HG03571 (cell line): ENCODE results near the gene KIAA0319L.
A peak's percentile ranks its signal among the peaks of the same experiment; 100 is the strongest.

ENCODE experiments used
- ATAC-seq: cut with Tn5 transposase; IDR thresholded peaks from one replicate; pipeline ENCODE4 v1.9.1; 2021; ENCODE audit not compliant: unreplicated experiment

Gene KIAA0319L

DNA sequence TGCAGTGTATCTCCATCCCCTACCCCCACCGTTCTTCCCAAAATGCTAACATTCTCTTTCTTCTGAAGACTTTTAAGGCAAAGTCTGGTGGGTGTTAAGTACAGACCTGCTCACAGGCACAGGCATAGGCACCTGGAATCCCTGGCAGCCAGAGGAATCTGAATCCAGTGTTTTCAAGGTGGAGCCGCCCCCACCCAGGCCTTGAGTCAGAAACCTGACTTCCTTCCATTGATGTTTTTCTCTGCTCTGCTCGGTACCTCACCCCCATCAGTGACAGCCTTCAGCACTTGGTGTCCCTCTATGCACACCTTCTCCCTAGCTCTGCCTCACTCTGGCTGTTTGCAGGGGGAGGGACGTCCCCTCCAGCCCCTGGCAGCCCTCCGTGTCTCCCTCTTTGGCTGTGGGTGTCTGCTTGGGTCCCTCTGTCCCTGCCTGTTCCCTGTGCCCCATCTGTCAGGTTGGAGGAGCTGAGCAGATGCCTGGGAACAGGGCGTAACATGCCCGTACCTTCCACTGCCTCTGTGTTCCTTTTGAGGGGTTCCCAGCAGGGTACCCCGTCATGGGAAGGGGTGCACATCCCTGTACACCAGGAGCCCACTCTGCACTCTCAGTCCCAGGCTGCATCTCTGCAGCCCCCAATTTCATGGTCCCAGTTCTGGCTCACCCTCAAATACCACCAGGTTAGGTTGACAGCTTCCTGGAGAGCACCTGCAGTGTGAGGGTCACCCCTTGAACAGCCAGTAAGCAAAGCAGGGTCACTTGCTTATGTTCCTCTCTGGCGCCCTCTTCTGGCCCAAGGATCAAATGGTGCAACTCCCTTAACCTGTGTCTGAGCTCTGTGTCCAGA, 7.1 kb upstream of the KIAA0319L start:
- no peak for ATAC-seq

DNA sequence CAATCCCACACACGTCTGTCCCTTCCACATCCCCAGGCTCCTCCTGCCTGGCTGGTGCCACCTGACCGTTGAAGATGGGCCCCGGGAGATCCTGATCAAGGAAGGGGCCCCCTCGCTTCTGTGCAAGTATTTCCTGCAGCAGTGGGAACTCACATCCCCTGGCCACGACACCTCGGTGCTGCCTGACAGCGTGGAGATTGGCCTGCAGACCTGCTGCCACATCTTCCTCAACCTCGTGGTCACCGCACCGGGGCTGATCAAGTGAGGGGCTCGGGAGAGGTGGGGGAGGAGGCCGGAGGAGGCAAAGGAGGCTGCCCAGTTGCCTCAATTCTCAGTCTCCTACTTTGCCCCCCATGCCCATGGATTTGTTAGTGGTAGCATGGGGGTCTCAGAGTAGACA, 6.0 kb upstream of the KIAA0319L start:
- ATAC-seq: no peak

DNA sequence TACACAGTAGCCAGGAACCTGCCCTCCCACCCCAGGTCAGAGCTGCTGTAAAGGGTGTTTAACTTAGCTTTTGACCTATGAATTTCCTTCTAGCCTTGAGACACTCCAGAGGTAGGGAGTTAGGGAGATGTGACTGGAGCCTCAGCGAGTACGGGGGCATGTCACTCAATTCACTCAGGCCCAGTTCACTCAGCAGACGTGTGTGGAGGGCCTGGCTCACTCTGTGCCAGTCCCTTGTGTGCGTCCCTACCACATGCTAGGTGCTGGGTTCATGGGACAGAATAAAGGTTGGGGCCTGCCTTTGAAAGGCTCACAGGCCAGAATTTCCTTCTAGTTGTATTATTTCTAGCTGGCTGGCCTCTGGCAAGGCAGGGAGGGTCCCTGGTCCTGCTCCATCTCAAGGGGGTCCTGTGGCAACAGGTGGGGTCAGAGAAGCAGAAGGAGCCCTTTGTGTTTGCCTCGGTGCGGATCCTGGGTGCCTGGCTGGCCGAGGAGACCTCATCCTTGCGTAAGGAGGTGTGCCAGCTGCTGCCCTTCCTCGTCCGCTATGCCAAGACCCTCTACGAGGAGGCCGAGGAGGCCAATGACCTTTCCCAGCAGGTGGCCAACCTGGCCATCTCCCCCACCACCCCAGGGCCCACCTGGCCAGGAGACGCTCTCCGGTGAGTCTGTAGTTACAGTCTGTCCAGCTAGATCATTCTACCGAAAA, 4.9 kb upstream of the KIAA0319L start:
- no peak for ATAC-seq

DNA sequence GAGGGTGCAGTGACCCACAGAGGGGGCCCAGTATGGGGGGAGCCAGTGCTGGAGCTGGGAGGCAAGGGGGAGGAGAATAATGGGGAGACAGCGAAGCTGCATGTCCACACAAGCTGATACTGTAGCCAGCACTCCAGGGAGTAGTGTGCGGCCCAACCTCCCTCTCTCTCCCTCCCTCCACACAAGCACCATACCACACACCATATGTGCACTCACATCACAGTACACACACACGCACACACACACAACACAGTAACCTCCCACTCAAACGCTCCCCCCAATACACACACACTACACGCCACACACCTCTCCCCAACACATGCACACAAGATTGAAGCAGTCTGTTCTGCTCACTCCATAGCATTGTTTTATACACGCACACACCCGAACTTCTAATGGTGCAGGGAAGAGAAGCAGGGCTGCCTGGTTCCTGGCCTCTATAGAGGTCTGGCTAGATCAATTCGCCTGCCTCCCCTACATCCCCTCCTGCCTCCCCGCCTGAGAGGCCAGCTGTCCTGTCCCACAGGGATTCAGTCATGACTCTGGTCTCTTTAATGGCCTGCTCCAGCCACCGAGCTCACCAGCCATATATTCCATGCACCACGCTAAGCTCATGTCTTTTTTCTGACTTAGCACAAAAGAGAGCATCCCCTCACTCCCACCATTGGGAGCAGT, 4.2 kb upstream of the KIAA0319L start:
- no peak for ATAC-seq

DNA sequence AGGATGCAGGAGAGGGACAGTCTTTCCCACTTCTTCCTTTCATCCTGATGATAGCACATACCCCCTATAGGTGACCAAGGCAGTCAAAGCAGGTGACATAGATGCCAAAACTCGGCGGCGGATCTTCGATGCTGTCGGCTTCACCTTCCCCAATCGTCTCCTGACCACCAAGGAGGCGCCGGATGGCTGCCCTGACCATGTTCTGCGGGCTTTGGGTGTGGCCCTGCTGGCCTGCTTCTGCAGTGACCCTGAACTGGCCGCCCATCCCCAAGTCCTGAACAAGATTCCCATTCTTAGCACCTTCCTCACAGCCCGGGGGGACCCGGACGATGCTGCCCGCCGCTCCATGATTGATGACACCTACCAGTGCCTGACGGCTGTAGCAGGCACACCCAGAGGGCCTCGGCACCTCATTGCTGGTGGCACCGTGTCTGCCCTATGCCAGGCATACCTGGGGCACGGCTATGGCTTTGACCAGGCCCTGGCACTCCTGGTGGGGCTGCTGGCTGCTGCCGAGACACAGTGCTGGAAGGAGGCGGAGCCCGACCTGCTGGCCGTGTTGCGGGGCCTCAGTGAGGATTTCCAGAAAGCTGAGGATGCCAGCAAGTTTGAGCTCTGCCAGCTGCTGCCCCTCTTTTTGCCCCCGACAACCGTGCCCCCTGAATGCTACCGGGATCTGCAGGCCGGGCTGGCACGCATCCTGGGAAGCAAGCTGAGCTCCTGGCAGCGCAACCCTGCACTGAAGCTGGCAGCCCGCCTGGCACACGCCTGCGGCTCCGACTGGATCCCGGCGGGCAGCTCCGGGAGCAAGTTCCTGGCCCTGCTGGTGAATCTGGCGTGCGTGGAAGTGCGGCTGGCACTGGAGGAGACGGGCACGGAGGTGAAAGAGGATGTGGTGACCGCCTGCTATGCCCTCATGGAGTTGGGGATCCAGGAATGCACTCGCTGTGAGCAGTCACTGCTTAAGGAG, 3.3 kb upstream of the KIAA0319L start:
- ATAC-seq: no peak

DNA sequence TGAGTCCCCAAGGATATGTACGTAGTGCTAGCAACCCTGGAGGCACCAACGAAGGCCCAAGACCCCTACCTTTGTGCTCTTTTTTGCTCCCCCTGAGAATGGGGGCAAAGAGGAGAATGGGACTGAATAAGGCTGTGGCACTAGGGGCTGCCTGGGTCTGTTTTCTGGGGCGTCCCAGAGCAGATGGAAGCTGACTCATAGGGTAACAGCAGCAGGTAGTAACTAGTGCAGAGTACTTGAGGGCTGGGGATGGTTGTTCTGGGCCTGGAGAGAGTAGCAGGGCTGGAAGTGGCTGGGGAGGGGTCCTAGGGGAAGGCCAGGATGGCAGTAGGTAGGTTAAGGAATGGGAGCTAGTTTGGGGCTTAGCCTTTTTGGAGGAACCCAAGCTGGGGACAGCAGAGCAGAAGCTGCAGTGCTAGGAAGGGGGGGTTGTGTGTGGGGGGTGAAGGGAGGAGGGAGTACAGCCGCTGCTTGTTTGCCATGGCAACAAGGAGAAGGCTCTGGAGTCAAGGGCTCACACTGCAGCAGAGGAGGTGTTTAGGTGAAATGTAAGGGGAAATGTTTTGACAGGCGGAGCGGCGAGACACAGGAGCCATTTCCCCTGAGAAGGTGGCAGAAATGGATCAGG, 2.2 kb upstream of the KIAA0319L start:
- no peak for ATAC-seq

DNA sequence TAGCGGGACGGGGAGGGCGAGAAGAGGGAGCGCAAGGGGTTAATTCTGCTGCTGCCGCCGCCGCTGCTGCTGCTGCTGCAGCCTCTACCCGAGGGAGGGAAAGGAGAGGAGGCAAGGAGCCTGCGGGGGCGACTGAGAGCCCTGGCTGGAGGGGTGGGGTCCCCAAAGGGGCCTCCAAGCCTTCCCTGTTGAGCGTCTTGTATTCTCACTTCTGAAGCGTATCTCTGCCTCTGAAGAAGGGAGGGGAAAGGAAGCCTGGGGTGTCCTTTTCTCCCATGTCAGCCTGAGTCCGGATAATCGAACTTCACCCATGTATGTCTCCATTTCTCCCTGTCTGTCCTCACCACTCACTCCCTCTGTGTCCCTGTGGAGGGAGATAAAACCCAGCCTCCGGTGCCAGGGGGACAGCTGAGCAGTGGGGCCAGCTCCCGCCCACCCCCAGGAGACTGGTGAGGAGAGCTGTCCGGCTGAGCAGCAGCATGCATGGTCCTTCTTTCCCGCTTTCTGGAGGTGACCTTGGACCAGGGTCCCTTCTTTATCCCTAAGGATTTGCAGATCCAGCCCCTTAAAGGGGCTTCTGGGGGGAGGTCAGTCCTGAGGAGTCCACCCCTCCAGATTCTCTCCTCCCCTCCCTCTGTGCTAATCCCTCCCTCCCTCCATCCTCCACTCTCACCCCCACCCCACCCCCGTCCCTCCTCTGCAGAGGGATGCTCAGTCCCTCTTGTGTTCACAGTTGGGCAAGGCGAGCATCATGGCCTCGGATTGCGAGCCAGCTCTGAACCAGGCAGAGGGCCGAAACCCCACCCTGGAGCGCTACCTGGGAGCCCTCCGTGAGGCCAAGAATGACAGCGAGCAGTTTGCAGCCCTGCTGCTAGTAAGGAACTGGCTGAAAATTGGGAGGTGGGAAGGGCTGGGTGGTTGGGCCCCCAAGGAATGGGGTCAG, 1.4 kb upstream of the KIAA0319L start:
- ATAC-seq: no peak

DNA sequence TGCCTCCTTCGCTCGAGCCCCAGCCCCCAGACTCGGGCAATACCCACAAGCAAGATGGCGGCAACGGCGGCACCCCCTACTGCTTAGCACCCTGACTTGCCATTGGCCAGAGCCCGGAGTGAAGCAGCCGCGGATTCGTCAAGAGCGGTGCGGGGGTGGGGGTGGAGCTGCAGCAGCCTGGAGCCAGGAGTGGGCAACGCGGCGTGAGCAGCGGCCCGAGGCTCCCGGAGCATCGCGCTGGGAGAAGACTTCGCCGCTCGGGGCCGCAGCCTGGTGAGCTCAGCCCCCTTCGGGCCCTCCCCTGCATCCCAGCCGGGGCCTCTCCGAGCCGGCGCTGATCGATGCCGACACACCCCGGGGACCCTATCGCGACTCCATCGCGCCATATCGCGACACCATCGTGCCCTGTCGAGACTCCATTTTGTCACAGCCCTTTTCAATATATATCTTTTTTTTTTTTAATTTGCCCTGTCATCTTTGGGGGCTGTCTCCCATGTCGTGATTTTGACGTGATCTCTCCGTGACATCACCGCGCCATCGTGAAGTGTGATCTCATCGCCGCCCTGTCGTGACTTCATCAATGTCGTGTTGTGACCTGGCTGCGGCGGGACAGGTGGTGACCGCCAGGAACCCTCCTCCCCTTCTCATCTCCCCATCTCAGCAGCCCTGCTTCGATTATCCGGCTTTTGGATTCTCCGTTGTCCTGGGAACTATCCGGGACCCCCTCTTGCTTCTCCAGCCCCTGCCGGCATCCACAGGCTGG, 589 bp upstream of the KIAA0319L start, which contains the start of gene NCDN:
NCDN (plus strand) TSS at position 189 of the 763 bp plus-strand sequence; CDS start at position 581, 392 bp downstream.
- ATAC-seq: peak; percentile 70

DNA sequence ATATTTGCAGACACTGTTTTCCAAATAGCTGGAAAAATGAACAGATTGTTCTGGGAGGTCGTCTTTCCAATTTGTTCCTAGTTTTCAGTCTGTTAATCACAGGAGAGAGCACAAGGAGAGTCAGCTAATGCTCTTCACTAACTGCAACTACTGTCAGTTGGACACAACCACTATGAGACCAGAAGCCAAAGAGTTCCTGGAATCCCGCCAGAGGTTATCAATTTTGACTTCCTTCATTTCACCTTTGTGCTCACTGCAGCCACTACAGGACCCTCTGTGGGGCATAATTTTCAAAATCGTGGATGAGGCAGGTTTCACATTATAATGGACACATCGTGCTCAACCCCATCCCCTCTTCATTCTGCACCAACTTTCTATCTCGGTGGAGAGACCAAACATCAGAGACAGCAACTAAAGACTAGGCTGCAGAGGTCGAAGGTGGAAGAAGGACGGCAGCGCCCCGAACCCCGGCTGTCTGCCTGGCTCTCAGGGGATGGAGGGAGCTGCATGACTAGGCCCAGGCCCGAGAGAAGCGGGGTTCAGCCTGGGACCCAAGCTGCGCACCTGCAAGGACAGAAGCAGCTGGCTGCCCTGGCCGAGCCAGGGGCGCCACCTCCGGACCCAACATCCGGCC, 602 bp downstream of the KIAA0319L start:
- peak; percentile 1 for ATAC-seq

DNA sequence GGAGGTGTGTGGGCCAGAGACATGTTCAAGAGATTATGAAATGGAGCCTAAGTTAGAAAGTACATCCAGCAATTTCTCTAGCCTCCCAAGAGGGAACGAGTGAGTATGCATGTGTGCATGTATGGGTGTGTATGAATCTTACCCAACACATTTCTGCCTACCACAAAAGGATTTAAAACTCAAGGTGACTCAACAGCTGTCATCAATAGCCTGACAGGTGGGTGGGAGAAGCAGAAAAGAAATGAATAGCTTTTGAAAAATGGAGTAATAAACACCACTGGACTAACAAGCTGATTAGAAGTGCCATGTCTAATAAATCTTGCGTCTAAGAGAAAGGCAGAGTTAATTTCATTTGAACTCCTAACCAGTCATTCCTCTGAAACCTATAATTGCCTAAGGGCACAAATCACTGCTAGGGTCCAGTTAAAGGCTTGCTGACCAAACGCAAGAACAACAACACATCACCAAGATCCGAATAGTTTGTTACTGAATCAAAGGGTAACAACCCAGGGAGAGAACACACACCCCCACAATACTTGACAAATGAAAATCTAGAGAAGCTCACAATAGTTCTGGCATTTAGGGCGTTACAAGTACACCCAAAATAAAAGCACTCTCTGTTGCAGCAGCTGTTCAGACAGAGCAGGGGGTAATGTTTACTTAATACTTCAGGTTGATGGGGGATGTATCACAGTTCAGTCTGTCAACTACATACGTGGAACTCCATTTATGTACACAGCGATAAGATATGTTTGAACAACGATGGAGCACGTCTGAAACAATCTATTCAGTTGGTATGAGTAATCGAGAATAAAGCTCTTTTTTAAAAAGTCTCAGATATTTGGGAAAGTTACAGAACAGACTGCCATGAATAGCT, 1.4 kb downstream of the KIAA0319L start:
- no peak for ATAC-seq

DNA sequence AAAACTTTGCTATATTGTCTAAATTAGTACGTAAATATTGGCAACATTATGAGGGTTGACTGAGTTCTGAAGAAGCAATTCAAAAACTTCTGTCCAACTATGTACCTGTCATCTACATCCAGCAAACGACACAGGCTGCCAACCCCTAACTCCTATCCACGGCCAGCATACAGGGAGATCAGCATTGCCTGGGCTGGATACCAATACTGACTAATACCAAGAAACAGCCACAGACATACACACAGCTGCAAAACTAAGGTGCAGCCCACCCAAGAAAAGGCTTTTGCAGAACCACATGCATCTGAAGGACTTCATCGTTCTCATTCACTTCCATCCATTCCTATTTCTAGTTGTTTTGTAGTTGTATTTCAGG, 2.0 kb downstream of the KIAA0319L start:
- no peak for ATAC-seq

DNA sequence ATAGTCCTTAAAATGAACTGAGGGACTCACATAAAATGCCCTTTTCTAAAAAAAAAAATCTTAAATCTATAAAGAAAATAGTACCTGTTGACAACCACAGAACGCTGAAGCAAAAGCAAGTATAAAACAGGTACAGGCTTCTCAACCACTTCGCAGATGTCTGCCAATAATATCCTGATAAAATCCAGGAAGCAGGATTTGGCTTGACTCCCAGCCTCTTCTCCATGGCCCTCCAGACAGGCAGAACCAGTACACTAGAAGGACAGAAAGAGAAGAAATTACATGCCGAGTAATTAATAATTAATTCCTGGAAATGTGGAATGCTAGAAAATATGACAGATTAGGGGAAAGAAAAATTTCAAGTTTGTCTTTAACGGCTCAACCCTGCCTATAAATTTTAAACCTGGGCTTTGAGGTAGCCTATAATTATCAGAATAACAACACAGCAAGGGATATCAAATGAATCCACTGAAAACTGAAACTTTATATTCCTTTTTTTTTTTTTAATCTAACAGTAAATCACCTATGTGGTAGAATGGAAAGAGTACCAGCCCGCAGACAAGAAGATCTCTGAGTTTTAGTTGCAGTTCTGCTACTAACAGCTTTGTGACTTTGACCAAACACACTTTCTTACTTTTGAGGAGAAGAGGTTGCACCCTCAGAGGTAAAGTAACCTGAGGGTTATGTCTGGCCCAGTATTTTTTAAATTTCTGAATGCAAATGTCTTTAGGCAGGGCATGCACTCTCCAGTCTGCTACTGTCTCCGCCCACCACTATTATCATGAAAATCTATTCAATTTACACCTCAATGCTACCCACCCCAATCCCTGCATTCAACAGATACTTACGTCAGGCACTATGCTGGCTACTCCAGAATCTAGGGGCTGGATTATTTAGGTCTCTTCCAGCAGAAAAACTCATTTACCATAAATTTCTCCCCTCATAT, 2.7 kb downstream of the KIAA0319L start:
- ATAC-seq: no peak

DNA sequence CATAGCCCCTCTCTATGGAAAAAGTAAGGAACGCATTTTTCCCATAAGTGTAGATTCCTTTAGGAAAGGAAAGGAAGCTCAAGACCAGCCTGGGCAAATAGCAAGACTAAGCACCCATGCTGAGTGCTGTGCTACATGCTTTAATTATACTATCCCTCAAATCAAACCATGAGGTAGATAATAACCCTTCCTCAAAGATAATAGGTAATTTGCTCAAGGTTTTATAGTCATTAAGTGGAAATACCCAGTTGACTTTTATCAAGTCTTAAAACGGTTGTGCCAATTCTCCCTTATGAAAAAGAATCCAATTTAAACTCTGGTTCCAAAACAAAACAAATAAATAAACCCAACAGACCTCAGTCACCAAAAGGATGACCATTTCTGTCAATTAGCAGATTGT, 3.4 kb downstream of the KIAA0319L start:
- no peak for ATAC-seq

DNA sequence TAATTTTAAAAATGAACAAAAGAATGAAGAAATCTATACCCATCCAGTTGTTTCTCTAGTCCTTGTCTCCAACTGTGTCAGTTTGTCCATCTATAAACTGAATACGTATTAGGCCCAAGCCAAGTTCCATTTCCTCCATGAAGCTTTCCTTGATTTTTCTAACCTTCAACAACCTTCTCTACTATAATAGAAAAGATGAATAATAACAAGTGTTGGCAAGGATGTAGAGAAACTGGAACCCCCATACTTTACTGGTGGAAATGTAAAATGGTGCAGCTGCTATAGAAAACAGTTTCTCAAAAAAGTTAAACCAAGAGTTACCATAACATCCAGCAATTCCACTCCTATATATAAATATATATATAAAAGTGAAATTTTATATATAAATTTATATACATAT, 10.6 kb downstream of the KIAA0319L start:
- no peak for ATAC-seq

DNA sequence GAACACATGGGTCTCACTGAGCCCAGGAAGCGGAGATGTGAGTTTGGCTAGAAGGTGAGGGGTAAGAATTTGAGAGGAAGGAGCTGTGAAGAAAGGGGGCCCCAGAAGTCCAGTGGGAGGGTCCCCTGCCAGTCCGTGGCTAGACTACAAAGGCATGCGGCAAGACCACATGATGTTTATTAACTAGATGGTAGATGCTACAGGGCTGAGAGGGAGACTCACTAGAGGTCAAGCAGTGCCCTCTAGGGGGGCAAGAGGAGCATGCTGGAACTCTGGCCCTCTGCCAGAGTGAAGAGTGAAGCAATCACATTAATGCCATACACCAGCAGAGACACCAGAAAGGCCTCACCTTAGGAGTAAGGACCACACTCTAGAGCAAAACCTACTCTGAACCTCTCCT, 12.2 kb downstream of the KIAA0319L start:
- ATAC-seq: no peak

DNA sequence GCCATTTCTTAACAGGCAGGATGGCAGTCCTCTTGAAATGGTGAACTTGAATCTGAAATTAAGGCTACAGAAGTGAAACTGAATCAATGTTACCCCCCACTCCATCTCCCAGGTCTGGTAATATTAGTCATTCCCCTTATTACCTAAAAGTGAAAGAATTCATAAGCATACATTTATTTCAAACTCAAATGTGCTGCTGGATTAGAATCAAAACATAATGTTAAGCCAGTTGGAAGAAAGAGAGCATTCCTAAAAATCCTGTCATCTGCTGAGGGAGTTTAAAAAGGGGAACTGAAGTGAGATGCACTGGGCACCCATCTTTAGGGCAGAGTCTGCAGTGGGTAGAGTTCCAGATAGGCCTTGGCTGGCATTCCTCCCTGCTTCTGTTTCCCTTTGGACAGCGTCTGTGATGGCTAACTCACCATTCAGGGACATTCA, 17.4 kb downstream of the KIAA0319L start:
- no peak for ATAC-seq
